AG04449 (cell line): ENCODE data around the gene STK35.
A peak's percentile ranks its signal among the peaks of the same experiment; 100 is the strongest.

Source experiments
- CTCF ChIA-PET: fragments of 350-600 bp; formaldehyde crosslinking; extraction: SDS; loops from one replicate; lab custom pipeline; 2021; ENCODE audit warnings: antibody characterized with exemption; lab: Yijun Ruan, JAX
- POLR2A ChIA-PET: fragments of 400-600, 350-600 bp; formaldehyde crosslinking; extraction: SDS; loops from one replicate; lab custom pipeline; 2020; ENCODE audit warnings: antibody characterized with exemption, inconsistent platforms; lab: Yijun Ruan, JAX
- DNase-seq: peaks from one replicate; pipeline ENCODE4 v3.0.0-alpha.2; 2010; ENCODE audit warnings: low read depth, low spot score
- H3K4me3 ChIP-seq: 2 replicates; pipeline ENCODE4 v1.5.1; 2011; ENCODE audit warnings: low read depth, mild to moderate bottlenecking, control low read depth, low read length
- CTCF ChIP-seq: IDR thresholded peaks from one replicate; pipeline ENCODE4 v1.5.1; 2011; ENCODE audit warnings: mild to moderate bottlenecking, moderate library complexity, low read length, control low read depth, inconsistent platforms; ENCODE audit not compliant: insufficient read depth; ENCODE audit errors: missing control alignments

STK35 gene

GRCh38 chr20:2101057-2101864, at the start of gene STK35:
STK35 (plus strand) TSS chr20:2101827; CDS start chr20:2101882, 55 bp downstream.
- POLR2A ChIA-PET = interaction anchor here (1.8 kb wide), 1 partner anchor 324 kb away, joined by 4 read pairs; no protein-coding TSS in a partner anchor
- peak within 1 kb of the TSS; percentile 94 for H3K4me3 ChIP-seq
- CTCF ChIA-PET = interaction anchor here (0.7 to 1.0 kb wide), 4 partner anchors 13 to 106 kb away, joined by 3 to 4 read pairs (median 4); no protein-coding TSS in a partner anchor
- no peak for TF ChIP-seq CTCF
- DNase-seq = no peak

- TF ChIP-seq CTCF = no peak
- POLR2A ChIA-PET = no interaction called here
- no peak for DNase-seq
- CTCF ChIA-PET = no interaction called here
- no peak overlapping the region for H3K4me3 ChIP-seq
Measured at GRCh38 chr20:2051946-2052345, 49.7 kb upstream of the STK35 start.

DNA sequence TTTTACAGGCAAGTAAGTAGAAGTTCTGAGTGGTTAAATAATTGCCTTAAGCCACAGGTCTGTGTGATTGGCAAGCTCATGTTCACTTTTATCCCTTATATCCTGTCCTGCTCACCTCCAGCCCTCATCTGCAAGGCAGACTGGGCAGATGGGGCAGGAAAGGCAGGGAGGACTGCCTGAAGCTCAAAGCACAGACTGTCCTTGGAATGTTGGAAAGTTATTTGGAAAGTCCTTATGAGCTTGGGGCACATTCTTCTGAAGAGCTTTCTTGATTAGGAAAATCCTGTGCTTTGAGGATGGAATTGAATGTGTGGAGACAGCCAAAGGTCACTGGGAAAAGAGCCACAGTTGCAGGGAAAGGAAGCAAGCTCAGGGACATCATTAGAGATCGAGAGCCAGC, 48.9 kb upstream of the STK35 start:
- ChIA-PET CTCF (no interaction called here), POLR2A (no interaction called here)
- TF ChIP-seq CTCF = no peak
- DNase-seq = no peak
- no peak overlapping the region for H3K4me3 ChIP-seq

GRCh38 chr20:2053615-2054014, 48.0 kb upstream of the STK35 start:
- no peak for DNase-seq
- no peak for TF ChIP-seq CTCF
- no peak overlapping the region for H3K4me3 ChIP-seq
- CTCF ChIA-PET = no interaction called here
- POLR2A ChIA-PET = no interaction called here

GRCh38 chr20:2054911-2055310, 46.7 kb upstream of the STK35 start:
- no peak for TF ChIP-seq CTCF
- H3K4me3 ChIP-seq = no peak overlapping the region
- no peak for DNase-seq
- CTCF ChIA-PET = no interaction called here
- POLR2A ChIA-PET = no interaction called here

DNA sequence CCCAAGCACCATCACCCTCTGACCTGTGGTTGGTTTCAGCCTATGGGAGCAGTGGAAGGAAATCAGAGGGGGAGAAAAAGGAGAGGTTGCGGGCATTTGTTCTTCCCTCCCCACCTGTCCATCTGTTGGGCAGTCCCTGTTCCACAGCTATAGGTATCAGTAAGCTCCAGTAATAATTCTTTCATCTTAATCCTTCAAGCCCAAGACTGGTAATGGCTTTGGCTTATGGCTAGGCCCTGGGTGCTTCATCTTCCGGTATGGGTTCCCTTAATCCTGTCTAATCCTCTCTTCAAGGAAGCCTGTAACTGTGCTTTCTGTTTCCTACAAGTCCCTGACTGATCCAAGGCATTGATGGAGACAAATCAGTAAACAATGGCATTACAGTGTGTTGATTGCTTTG, 42.2 kb upstream of the STK35 start:
- DNase-seq = no peak
- no peak for TF ChIP-seq CTCF
- H3K4me3 ChIP-seq = no peak overlapping the region
- POLR2A ChIA-PET = no interaction called here
- CTCF ChIA-PET = no interaction called here
